Fibroblast of mammary gland (primary cell): ENCODE measurements around the gene PCSK5.

Experiments
- DNase-seq: peaks from one replicate; pipeline ENCODE4 v3.0.0-alpha.2; 2010; ENCODE audit warnings: low read depth
- H3K4me3 ChIP-seq: 2 replicates; pipeline ENCODE4 v1.5.1; 2011; ENCODE audit warnings: low read depth, mild to moderate bottlenecking, low read length, moderate library complexity; ENCODE audit not compliant: control insufficient read depth
- TF ChIP-seq, protein P1 (sequence below): conservative IDR thresholded peaks from 2 replicates; pipeline ENCODE4 v1.5.1; 2011; ENCODE audit warnings: low read depth, low read length, inconsistent platforms; ENCODE audit not compliant: control insufficient read depth, insufficient read depth

The PCSK5 gene

DNA sequence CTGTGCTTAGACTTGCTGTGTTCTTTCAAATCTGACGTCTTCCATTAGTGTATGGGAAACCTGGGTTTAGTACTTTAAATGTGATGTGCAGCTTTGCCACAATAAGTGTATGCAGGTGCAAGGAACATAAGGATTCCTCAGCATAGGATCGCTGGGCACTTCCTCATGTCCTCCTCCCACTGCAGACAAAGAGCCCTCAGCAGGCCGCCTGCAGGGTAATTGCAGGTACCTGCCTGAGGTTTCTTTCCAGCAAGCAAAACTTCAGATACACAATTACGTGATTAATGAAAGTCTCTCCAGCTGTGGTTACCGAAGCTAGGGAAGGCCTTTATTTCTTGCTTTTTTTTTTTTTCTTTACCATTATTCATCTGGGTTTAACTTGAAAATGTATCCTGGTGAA, 270.6 kb downstream of the PCSK5 start:
- no peak overlapping the region for H3K4me3 ChIP-seq
- DNase-seq: no peak
- TF ChIP-seq, protein P1, sequence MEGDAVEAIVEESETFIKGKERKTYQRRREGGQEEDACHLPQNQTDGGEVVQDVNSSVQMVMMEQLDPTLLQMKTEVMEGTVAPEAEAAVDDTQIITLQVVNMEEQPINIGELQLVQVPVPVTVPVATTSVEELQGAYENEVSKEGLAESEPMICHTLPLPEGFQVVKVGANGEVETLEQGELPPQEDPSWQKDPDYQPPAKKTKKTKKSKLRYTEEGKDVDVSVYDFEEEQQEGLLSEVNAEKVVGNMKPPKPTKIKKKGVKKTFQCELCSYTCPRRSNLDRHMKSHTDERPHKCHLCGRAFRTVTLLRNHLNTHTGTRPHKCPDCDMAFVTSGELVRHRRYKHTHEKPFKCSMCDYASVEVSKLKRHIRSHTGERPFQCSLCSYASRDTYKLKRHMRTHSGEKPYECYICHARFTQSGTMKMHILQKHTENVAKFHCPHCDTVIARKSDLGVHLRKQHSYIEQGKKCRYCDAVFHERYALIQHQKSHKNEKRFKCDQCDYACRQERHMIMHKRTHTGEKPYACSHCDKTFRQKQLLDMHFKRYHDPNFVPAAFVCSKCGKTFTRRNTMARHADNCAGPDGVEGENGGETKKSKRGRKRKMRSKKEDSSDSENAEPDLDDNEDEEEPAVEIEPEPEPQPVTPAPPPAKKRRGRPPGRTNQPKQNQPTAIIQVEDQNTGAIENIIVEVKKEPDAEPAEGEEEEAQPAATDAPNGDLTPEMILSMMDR: no peak

DNA sequence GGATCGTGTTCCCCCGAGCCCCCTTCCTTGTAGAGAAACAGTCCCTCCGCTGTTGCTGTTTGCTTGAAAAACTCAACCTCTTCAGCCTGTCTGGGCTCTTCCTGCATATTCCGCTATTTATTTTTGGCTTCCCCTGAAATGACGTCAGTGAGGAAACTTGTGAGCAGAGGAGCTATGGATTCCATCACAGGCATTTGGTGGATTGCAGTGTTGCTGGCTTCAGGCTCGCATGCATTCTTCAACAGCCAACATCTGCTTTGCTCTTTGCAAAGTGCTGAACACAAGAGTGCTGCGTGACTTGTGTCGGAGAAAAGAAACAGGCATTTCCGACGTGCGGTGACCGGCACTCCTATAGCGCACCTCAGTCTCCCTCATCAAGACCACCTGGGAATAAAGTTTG, 271.1 kb downstream of the PCSK5 start:
- DNase-seq: peak; percentile 70
- TF ChIP-seq, protein P1: no peak
- H3K4me3 ChIP-seq: no peak overlapping the region

DNA sequence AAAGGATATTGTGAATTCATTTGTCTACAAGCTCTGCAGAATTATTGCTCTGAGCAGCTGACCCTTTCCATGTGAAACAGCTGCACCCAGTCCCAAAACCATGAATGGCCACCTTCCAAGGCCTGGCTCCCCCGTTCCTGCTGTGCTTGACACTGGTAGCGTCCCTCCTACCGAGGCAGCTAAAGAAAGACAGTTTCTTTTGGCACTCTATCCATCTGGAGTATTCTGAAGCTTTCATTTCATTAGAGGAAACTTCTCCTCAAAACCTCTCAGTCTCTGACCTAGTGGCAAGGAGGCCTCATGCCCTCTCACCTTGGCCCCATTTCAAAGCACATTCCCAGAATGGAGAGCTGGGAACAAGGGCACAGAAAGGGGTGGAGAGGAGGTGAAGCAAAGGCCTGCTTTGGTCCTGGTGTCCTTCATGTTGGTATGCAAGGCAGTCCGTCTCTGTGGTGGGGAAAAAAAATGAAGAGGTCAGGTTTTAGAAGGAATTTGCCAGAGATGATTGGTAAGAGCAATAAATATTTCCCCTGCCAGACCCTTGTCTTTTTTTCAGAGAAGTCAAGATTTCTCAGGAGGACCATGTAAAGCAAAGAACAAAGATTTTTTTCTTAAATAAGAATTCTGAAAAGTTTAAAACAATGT, 271.7 kb downstream of the PCSK5 start:
- TF ChIP-seq, protein P1: no peak
- DNase-seq: no peak
- no peak overlapping the region for H3K4me3 ChIP-seq

DNA sequence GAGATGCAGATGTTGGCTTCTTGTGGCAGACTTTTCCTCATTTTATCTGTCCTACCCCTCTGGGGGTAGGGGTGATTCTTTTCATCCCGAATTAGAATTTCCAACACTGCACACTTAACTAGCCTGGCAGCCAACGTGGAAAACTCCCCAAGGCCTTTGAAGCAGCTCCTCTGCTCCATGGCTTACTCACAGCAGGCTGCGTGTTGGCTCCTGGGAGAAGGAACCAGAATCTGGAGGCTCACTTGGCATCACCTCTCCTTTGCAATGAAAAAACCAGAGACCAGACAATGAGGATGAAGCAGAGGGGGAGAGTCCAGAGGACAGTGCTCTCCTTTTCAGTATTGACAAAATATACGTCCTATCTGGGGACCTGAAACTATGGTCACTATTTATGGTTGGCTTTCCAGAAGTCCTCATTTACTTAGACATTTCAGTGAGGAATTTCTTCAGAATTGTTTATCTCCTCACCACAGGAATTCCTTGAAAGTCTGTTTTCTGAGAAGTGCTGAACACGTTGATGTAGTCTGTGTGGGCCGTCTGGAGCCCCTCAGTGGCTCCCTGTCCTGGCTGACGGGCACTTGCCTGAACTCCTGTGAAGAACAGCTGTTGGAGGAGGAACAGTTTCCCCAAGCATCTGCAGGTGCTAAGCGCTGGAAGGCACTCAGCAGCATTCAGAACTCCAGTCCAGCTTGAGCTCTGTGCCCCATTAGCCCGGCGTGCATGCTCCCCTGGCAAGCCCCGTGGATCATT, 272.5 kb downstream of the PCSK5 start:
- no peak overlapping the region for H3K4me3 ChIP-seq
- DNase-seq: no peak
- TF ChIP-seq, protein P1: no peak

DNA sequence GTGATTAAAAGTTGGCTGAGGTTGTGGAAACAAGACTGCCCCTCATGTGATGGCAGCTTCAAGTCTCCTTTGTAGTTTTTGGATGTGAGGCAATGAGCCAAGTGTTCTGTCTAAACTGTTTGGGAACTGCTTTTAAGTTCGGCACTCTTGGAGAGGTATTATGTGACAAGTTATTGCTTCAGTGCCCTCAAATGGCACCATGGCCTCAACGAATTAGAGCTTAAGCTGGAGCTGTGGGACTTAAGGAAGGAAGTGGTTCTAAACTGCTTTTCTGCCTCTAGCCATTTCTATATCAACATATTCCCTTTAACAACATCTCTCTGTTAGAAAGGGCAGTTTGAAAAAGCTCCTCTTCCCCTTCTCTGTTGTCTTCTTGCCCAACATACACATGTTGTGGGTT, 276.1 kb downstream of the PCSK5 start:
- DNase-seq: no peak
- no peak overlapping the region for H3K4me3 ChIP-seq
- TF ChIP-seq, protein P1: no peak

DNA sequence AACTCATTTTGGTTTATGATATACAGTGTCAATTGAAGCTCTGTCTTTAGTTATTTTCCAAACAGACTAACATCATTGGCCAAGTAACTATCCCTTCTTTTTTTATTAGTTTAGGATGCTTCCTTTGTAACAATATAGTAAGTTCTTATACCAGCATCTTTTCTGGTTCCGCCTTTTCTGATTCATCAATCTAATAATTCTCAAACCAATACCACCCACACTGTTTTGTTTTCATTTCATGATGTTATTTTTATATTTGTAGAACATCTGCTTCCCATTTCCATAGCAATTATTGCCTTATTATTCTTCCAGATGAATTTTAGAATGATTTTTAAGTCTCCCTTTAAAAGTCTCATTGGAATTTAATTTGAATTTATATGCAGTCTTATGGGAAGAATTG, 285.7 kb downstream of the PCSK5 start:
- peak; percentile 22 for DNase-seq
- TF ChIP-seq, protein P1: no peak
- no peak overlapping the region for H3K4me3 ChIP-seq
